Esophagus muscularis mucosa (tissue), 3 donors: ENCODE results near the gene DOCK7.

Experiments
- CTCF ChIP-seq, 3 experiments: fragments of 200-600 bp in 2 of 3; fragments of 450-650 bp in 1 of 3; sonication (generic) in 2 of 3; IDR thresholded peaks; one replicate each; pipeline ENCODE4 v1.5.1; 2017 to 2019; ENCODE audit warnings: antibody characterized with exemption in 3 of 3, mild to moderate bottlenecking in 2 of 3, moderate library complexity in 1 of 3
- POLR2A ChIP-seq: fragments of 450-650 bp; IDR thresholded peaks from one replicate; pipeline ENCODE4 v1.6.1; 2017; ENCODE audit warnings: antibody characterized with exemption, moderate library complexity, mild to moderate bottlenecking, low read depth
- POLR2AphosphoS5 ChIP-seq, 2 donors: sonication (generic); formaldehyde crosslinking; IDR thresholded peaks; one replicate each; pipeline ENCODE4 v1.6.1; 2017; ENCODE audit warnings: antibody characterized with exemption in 2 of 2

- TF ChIP-seq CTCF (IDR thresholded peaks at IDR 0.05) (no peak), POLR2AphosphoS5 (IDR thresholded peaks at IDR 0.05) (no peak), POLR2A (no peak)
Measured at GRCh38 chr1:62528015-62528414, 160.2 kb downstream of the DOCK7 start.
